Measurements from ENCODE around the gene NPAS3.

- TF ChIP-seq CTCF (IDR thresholded peaks at IDR 0.05; ENCODE audit: insufficient read depth, low read length) (no peak), GABPA (IDR thresholded peaks at IDR 0.05; ENCODE audit: low read depth) (no peak), POLR2AphosphoS5 (IDR thresholded peaks at IDR 0.05; ENCODE audit: low read depth) (no peak), REST (IDR thresholded peaks at IDR 0.05; ENCODE audit: insufficient replicate concordance, low read depth) (no peak)
Measured at GRCh38 chr14:32980178-32980901, 41.7 kb downstream of the NPAS3 start.

All from HL-60 (cell line).